ENCODE results near the gene EPHA3. TPM values are rescaled to one million over a fixed set of nuclear protein-coding genes. Genes with fewer than 3 reads are reported as not detected.

EPHA3 gene
- total and polyA plus RNA-seq, 4 donors, result 0.44 to 2.7 (median 1.2) TPM

DNA sequence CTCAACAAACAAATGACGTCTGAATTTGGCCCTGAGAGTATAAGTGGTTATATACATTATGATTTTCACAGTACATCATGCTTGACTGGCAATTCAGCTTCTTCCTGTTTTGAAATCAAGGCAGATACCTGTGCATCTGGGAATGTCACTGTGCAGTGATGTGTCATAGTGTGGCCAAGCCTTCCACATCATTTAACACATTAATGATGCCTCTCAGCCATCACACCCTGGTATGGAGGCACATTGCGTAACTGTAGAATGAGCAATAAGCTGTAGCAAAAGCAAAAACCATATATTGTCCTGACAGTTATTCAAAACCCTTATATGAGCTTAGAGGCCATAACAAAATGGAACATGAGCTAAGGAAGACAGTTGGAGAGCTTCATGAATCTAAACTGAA is 246.0 kb downstream of the EPHA3 start:
- no peaks in the 10 kb centered on the region for H3K4me1 ChIP-seq (ENCODE audit: control insufficient read depth in 4 of 4, insufficient read depth in 4 of 4, low read length in 3 of 4)
- no peak overlapping the region for H3K27ac ChIP-seq (ENCODE audit: low read depth in 1 of 2, low read length in 2 of 2)
- no peaks in the 10 kb centered on the region for H3K9me3 ChIP-seq (ENCODE audit: control insufficient read depth in 4 of 4, low read length in 3 of 4)
- H3K36me3 ChIP-seq (ENCODE audit: control insufficient read depth in 4 of 4, insufficient read depth in 3 of 4, low read depth in 1 of 4, low read length in 3 of 4), result no peaks in the 10 kb centered on the region
- no peak overlapping the region for H3K4me3 ChIP-seq (ENCODE audit: low read depth in 1 of 3, low read length in 3 of 3)
- DNase-seq (ENCODE audit: low spot score), result no peak
- TF ChIP-seq GABPA (IDR thresholded peaks at IDR 0.05 in 1 of 2, conservative IDR thresholded peaks at IDR 0.05 in 1 of 2) (no peak), NR2F2 (IDR thresholded peaks at IDR 0.05) (no peak)
- H3K27me3 ChIP-seq (ENCODE audit: control insufficient read depth in 4 of 4, insufficient read depth in 4 of 4, low read length in 3 of 4), result no peaks in the 10 kb centered on the region
- no peak overlapping the region for H3K9ac ChIP-seq (ENCODE audit: low read depth in 1 of 2, low read length in 2 of 2)
- 75% methylated on average over 2 of the region's 2 CpGs for WGBS

- H3K4me3 ChIP-seq (ENCODE audit: low read depth in 1 of 3, low read length in 3 of 3), result no peak overlapping the region
- H3K4me1 ChIP-seq (ENCODE audit: control insufficient read depth in 4 of 4, insufficient read depth in 4 of 4, low read length in 3 of 4), result no peaks in the 10 kb centered on the region
- no peak overlapping the region for H3K27ac ChIP-seq (ENCODE audit: low read depth in 1 of 2, low read length in 2 of 2)
- H3K27me3 ChIP-seq (ENCODE audit: control insufficient read depth in 4 of 4, insufficient read depth in 4 of 4, low read length in 3 of 4), result no peaks in the 10 kb centered on the region
- no peak overlapping the region for H3K9ac ChIP-seq (ENCODE audit: low read depth in 1 of 2, low read length in 2 of 2)
- H3K9me3 ChIP-seq (ENCODE audit: control insufficient read depth in 4 of 4, low read length in 3 of 4), result no peaks in the 10 kb centered on the region
- TF ChIP-seq YY1 (IDR thresholded peaks at IDR 0.05) (no peak), HNF4G (IDR thresholded peaks at IDR 0.05) (no peak), NR2F2 (IDR thresholded peaks at IDR 0.05) (no peak), EGR1 (IDR thresholded peaks at IDR 0.05; ENCODE audit: low read depth in 2 of 2) (no peak), HNF4A (conservative IDR thresholded peaks at IDR 0.05) (no peak), SP1 (IDR thresholded peaks at IDR 0.05) (no peak), FOXA2 (IDR thresholded peaks at IDR 0.05) (no peak), FOXA1 (IDR thresholded peaks at IDR 0.05) (no peak), RAD21 (IDR thresholded peaks at IDR 0.05) (no peak), JUND (IDR thresholded peaks at IDR 0.05) (no peak), GABPA (IDR thresholded peaks at IDR 0.05 in 1 of 2, conservative IDR thresholded peaks at IDR 0.05 in 1 of 2) (no peak), TAF1 (conservative IDR thresholded peaks at IDR 0.05) (no peak), ATF3 (IDR thresholded peaks at IDR 0.05) (no peak)
- TF ChIP-seq, protein P1, sequence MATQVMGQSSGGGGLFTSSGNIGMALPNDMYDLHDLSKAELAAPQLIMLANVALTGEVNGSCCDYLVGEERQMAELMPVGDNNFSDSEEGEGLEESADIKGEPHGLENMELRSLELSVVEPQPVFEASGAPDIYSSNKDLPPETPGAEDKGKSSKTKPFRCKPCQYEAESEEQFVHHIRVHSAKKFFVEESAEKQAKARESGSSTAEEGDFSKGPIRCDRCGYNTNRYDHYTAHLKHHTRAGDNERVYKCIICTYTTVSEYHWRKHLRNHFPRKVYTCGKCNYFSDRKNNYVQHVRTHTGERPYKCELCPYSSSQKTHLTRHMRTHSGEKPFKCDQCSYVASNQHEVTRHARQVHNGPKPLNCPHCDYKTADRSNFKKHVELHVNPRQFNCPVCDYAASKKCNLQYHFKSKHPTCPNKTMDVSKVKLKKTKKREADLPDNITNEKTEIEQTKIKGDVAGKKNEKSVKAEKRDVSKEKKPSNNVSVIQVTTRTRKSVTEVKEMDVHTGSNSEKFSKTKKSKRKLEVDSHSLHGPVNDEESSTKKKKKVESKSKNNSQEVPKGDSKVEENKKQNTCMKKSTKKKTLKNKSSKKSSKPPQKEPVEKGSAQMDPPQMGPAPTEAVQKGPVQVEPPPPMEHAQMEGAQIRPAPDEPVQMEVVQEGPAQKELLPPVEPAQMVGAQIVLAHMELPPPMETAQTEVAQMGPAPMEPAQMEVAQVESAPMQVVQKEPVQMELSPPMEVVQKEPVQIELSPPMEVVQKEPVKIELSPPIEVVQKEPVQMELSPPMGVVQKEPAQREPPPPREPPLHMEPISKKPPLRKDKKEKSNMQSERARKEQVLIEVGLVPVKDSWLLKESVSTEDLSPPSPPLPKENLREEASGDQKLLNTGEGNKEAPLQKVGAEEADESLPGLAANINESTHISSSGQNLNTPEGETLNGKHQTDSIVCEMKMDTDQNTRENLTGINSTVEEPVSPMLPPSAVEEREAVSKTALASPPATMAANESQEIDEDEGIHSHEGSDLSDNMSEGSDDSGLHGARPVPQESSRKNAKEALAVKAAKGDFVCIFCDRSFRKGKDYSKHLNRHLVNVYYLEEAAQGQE (IDR thresholded peaks at IDR 0.05), result no peak
- TF ChIP-seq, protein P2, sequence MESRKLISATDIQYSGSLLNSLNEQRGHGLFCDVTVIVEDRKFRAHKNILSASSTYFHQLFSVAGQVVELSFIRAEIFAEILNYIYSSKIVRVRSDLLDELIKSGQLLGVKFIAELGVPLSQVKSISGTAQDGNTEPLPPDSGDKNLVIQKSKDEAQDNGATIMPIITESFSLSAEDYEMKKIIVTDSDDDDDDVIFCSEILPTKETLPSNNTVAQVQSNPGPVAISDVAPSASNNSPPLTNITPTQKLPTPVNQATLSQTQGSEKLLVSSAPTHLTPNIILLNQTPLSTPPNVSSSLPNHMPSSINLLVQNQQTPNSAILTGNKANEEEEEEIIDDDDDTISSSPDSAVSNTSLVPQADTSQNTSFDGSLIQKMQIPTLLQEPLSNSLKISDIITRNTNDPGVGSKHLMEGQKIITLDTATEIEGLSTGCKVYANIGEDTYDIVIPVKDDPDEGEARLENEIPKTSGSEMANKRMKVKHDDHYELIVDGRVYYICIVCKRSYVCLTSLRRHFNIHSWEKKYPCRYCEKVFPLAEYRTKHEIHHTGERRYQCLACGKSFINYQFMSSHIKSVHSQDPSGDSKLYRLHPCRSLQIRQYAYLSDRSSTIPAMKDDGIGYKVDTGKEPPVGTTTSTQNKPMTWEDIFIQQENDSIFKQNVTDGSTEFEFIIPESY (IDR thresholded peaks at IDR 0.05), result no peak
- TF ChIP-seq, protein P3, sequence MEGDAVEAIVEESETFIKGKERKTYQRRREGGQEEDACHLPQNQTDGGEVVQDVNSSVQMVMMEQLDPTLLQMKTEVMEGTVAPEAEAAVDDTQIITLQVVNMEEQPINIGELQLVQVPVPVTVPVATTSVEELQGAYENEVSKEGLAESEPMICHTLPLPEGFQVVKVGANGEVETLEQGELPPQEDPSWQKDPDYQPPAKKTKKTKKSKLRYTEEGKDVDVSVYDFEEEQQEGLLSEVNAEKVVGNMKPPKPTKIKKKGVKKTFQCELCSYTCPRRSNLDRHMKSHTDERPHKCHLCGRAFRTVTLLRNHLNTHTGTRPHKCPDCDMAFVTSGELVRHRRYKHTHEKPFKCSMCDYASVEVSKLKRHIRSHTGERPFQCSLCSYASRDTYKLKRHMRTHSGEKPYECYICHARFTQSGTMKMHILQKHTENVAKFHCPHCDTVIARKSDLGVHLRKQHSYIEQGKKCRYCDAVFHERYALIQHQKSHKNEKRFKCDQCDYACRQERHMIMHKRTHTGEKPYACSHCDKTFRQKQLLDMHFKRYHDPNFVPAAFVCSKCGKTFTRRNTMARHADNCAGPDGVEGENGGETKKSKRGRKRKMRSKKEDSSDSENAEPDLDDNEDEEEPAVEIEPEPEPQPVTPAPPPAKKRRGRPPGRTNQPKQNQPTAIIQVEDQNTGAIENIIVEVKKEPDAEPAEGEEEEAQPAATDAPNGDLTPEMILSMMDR (IDR thresholded peaks at IDR 0.05; ENCODE audit: low read depth, low read length, missing input control), result no peak
- DNase-seq (ENCODE audit: low spot score), result no peak
- H3K36me3 ChIP-seq (ENCODE audit: control insufficient read depth in 4 of 4, insufficient read depth in 3 of 4, low read depth in 1 of 4, low read length in 3 of 4), result no peaks in the 10 kb centered on the region
Measured at GRCh38 chr3:89358281-89358680, 250.9 kb downstream of the EPHA3 start.

Measured in liver (tissue), 9 donors.